ENCODE data around the gene PYCR2. TPM values are rescaled to one million over a fixed set of nuclear protein-coding genes. Genes with fewer than 3 reads are reported as not detected.

Gene PYCR2
- total RNA-seq, 1 experiment from 2014 or later, result 104 TPM

DNA sequence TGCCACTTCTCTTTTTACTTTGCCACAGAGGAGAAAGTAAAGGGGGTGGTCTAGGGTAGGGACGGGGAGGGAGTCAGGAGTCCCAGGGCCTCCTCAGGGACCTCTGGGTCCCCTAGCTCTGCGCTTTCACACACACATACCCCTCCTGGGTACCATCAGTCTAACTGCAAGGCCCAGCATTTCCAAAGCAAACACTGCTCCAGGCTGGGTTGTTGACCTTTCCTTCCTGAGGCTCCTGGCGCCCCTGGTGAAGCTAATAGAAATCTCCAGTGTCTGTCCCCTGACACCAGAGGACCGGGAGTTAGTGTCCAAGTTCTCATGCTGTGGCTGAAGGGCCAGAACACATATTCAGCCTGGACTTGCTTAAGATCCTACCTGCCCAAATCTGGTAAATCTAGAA is 45.8 kb downstream of the PYCR2 start:
- no peaks in the 10 kb centered on the region for H3K9me3 ChIP-seq (ENCODE audit: control insufficient read depth, low read depth, low read length)
- WGBS (ENCODE audit: extremely low coverage, insufficient read length, low lambda C conversion rate), result no CpG with 5 or more reads among the region's 4 CpGs
- no peaks in the 10 kb centered on the region for H3K27me3 ChIP-seq (ENCODE audit: insufficient read depth, low read length)
- H3K4ac ChIP-seq (ENCODE audit: low read depth, low read length), result no peak overlapping the region
- H3K23me2 ChIP-seq (ENCODE audit: insufficient read length, low read depth, low read length, poor library complexity, severe bottlenecking), result peaks cover 21% of the 10 kb centered on the region
- no peak overlapping the region for H3K18ac ChIP-seq (ENCODE audit: insufficient read length, low read depth, low read length)
- no peak overlapping the region for H2BK120ac ChIP-seq (ENCODE audit: low read depth, low read length, poor library complexity, severe bottlenecking)
- H3K14ac ChIP-seq (ENCODE audit: insufficient read depth, low read length), result no peak overlapping the region
- Mint-ChIP-seq H3K4me3 (no peak overlapping the region), H3K9me3 (no peaks in the 10 kb centered on the region), H3K27ac (no peak overlapping the region), H3K4me1 (peaks cover 31 to 51% of the 10 kb centered on the region in 2 experiments), H3K27me3 (ENCODE audit: low read depth) (peaks cover 2% of the 10 kb centered on the region; the same call in 1 of the 2 replicates), H3K36me3 (ENCODE audit: insufficient read depth in 1 of 3, low read depth in 3 of 3) (peaks cover 20 to 50% (median 23%) of the 10 kb centered on the region in 3 experiments; a peak in 5 of 7 replicates)
- no peak overlapping the region for H3K23ac ChIP-seq (ENCODE audit: insufficient read length, low read depth, low read length)
- no peak overlapping the region for H2BK12ac ChIP-seq (ENCODE audit: insufficient read length, low read depth, low read length)
- TF ChIP-seq, protein P1, sequence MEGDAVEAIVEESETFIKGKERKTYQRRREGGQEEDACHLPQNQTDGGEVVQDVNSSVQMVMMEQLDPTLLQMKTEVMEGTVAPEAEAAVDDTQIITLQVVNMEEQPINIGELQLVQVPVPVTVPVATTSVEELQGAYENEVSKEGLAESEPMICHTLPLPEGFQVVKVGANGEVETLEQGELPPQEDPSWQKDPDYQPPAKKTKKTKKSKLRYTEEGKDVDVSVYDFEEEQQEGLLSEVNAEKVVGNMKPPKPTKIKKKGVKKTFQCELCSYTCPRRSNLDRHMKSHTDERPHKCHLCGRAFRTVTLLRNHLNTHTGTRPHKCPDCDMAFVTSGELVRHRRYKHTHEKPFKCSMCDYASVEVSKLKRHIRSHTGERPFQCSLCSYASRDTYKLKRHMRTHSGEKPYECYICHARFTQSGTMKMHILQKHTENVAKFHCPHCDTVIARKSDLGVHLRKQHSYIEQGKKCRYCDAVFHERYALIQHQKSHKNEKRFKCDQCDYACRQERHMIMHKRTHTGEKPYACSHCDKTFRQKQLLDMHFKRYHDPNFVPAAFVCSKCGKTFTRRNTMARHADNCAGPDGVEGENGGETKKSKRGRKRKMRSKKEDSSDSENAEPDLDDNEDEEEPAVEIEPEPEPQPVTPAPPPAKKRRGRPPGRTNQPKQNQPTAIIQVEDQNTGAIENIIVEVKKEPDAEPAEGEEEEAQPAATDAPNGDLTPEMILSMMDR (conservative IDR thresholded peaks at IDR 0.05), result no peak
- no peak overlapping the region for H3K27ac ChIP-seq (ENCODE audit: insufficient read length, low read depth, low read length)
- no peak overlapping the region for H2AK5ac ChIP-seq (ENCODE audit: insufficient read length, low read length)
- H3T11ph ChIP-seq (ENCODE audit: low read length), result no peak overlapping the region
- H3K79me1 ChIP-seq (ENCODE audit: insufficient read depth, low read depth, low read length, poor library complexity, severe bottlenecking), result no peaks in the 10 kb centered on the region
- no peak overlapping the region for H4K91ac ChIP-seq (ENCODE audit: insufficient read length, low read depth, low read length)
- H2BK5ac ChIP-seq (ENCODE audit: insufficient read length, low read length), result no peak overlapping the region
- no peak overlapping the region for H3K56ac ChIP-seq (ENCODE audit: insufficient read length, low read depth, low read length)
- no peak overlapping the region for H2BK20ac ChIP-seq (ENCODE audit: low read depth, low read length, poor library complexity, severe bottlenecking)
- H2BK15ac ChIP-seq (ENCODE audit: low read depth, low read length), result no peak overlapping the region
- H4K5ac ChIP-seq (ENCODE audit: insufficient read length, low read depth, low read length), result no peak overlapping the region
- H4K20me1 ChIP-seq (ENCODE audit: control insufficient read depth, insufficient read depth, insufficient read length), result no peaks in the 10 kb centered on the region
- no peak overlapping the region for H4K8ac ChIP-seq (replicated peaks; ENCODE audit: insufficient read length, low read depth, low read length)
- DNase-seq, result no peak
- no peak overlapping the region for H3K4me2 ChIP-seq (ENCODE audit: insufficient read depth, insufficient read length, low read length)
- H3K79me2 ChIP-seq (ENCODE audit: insufficient read depth, low read length), result peaks cover 9% of the 10 kb centered on the region; the same call in 1 of the 2 replicates
- no peak overlapping the region for H2AFZ ChIP-seq (ENCODE audit: low read length)
- H3K4me1 ChIP-seq (ENCODE audit: insufficient read depth, low read length), result peaks cover 10% of the 10 kb centered on the region; the same call in 1 of the 2 replicates
- H3K9ac ChIP-seq (ENCODE audit: extremely low read depth, insufficient read length, low read length), result no peak overlapping the region
